Measurements from ENCODE around the gene DGKQ.
"Not testable (repeated sequence)": the region's sequence is repeated elsewhere in the genome, so short reads cannot be mapped to it uniquely, and the experiment has no call there.

The DGKQ gene

GRCh38 chr4:984336-985054 lies 11.1 kb upstream of the DGKQ start:
- DNase-seq (ENCODE audit: low spot score) = no peak
- in situ Hi-C loops (cut with MboI; ENCODE audit: low sequenced_read_pairs, unreplicated experiment) = no loop called here
- TF ChIP-seq CTCF (IDR thresholded peaks at IDR 0.05; ENCODE audit: borderline replicate concordance, control extremely low read depth, extremely low read depth, insufficient read depth, missing control alignments) = no peak

- DNase-seq (ENCODE audit: low spot score) = no peak
- TF ChIP-seq CTCF (IDR thresholded peaks at IDR 0.05; ENCODE audit: borderline replicate concordance, control extremely low read depth, extremely low read depth, insufficient read depth, missing control alignments) = no peak
- in situ Hi-C loops (cut with MboI; ENCODE audit: low sequenced_read_pairs, unreplicated experiment) = no loop called here
These were observed 9.4 kb upstream of the DGKQ start for GRCh38 chr4:982814-983213.

- in situ Hi-C loops (cut with MboI; ENCODE audit: low sequenced_read_pairs, unreplicated experiment) = no loop called here
- no peak for DNase-seq (ENCODE audit: low spot score)
- no peak for TF ChIP-seq CTCF (IDR thresholded peaks at IDR 0.05; ENCODE audit: borderline replicate concordance, control extremely low read depth, extremely low read depth, insufficient read depth, missing control alignments)
These were observed 8.9 kb upstream of the DGKQ start for GRCh38 chr4:982291-982690.

- no peak for TF ChIP-seq CTCF (IDR thresholded peaks at IDR 0.05; ENCODE audit: borderline replicate concordance, control extremely low read depth, extremely low read depth, insufficient read depth, missing control alignments)
- in situ Hi-C loops (cut with MboI; ENCODE audit: low sequenced_read_pairs, unreplicated experiment) = no loop called here
- DNase-seq (ENCODE audit: low spot score) = no peak
These were observed 5.8 kb upstream of the DGKQ start for GRCh38 chr4:978957-979701.

- DNase-seq (ENCODE audit: low spot score); in situ Hi-C loops (cut with MboI; ENCODE audit: low sequenced_read_pairs, unreplicated experiment): not testable (repeated sequence)
These were observed 2.6 kb upstream of the DGKQ start for GRCh38 chr4:976016-976415.

- TF ChIP-seq CTCF (IDR thresholded peaks at IDR 0.05; ENCODE audit: borderline replicate concordance, control extremely low read depth, extremely low read depth, insufficient read depth, missing control alignments) = no peak
- DNase-seq (ENCODE audit: low spot score) = no peak
- in situ Hi-C loops (cut with MboI; ENCODE audit: low sequenced_read_pairs, unreplicated experiment) = no loop called here
These were observed 1.3 kb upstream of the DGKQ start for GRCh38 chr4:974668-975067.

Measured in GM13976 (cell line).